H1 (cell line): ENCODE results near the gene IQCK. TPM values are rescaled to one million over a fixed set of nuclear protein-coding genes. Genes with fewer than 3 reads are reported as not detected.

Experiments used
- CTCF ChIA-PET: fragments of 300-600 bp; sonication (Branson Sonifier 250); formaldehyde crosslinking; loops from one replicate; lab custom pipeline; 2021; ENCODE audit not compliant: partially characterized antibody; lab: Charles Lee
- POLR2A ChIA-PET: fragments of 300-600 bp; sonication (Branson Sonifier 250); formaldehyde crosslinking; loops from one replicate; lab custom pipeline; 2021; ENCODE audit warnings: inconsistent platforms; ENCODE audit not compliant: partially characterized antibody; lab: Charles Lee
- DNase-seq, 2 experiments: peaks; one replicate each; pipeline versions ENCODE4 v3.0.0 to v3.0.0-alpha.2; 2010 to 2022; ENCODE audit warnings: low spot score in 2 of 2, low read depth in 1 of 2, mixed read lengths in 1 of 2
- FAIRE-seq: peaks from 2 replicates; lab custom pipeline; 2011; peaks lifted over from hg19 to GRCh38; lab: Jason Lieb, UNC
- H2AFZ ChIP-seq: 2 replicates; pipeline ENCODE4 v1.8.1; 2012; ENCODE audit warnings: low read length, inconsistent platforms
- H2AK5ac ChIP-seq: 2 replicates; pipeline ENCODE4 v1.6.1; 2013; ENCODE audit warnings: low read depth, low read length
- H2BK120ac ChIP-seq: replicated peaks from 2 replicates; pipeline ENCODE3; 2013; ENCODE audit warnings: low read depth, low read length, inconsistent platforms
- H2BK12ac ChIP-seq: 2 replicates; pipeline ENCODE4 v1.6.1; 2013; ENCODE audit warnings: low read depth, low read length
- H2BK15ac ChIP-seq: 2 replicates; pipeline ENCODE4 v1.6.1; 2013; ENCODE audit warnings: low read length
- H2BK20ac ChIP-seq: 2 replicates; pipeline ENCODE4 v1.6.1; 2013; ENCODE audit warnings: low read length
- H2BK5ac ChIP-seq: 2 replicates; pipeline ENCODE4 v1.6.1; 2013; ENCODE audit warnings: low read depth, low read length
- H3K14ac ChIP-seq: 2 replicates; pipeline ENCODE4 v1.6.1; 2013; ENCODE audit warnings: inconsistent platforms; ENCODE audit not compliant: insufficient read length
- H3K18ac ChIP-seq: 2 replicates; pipeline ENCODE4 v1.6.1; 2013; ENCODE audit warnings: low read length; ENCODE audit errors: extremely low read depth
- H3K23ac ChIP-seq: 2 replicates; pipeline ENCODE4 v1.6.1; 2013; ENCODE audit warnings: inconsistent platforms; ENCODE audit not compliant: insufficient read length
- H3K23me2 ChIP-seq: 2 replicates; pipeline ENCODE4 v1.6.1; 2013; ENCODE audit warnings: low read depth, low read length
- H3K27ac ChIP-seq: 2 replicates; pipeline ENCODE4 v1.6.1; 2011; ENCODE audit warnings: low read depth, low read length, inconsistent platforms
- H3K27me3 ChIP-seq, 4 experiments: replicated peaks in 1 of 4; 1 replicate in 1 of 4; 2 replicates in 3 of 4; pipeline versions ENCODE4 v1.6.1 to v1.8.1; 2011 to 2013; ENCODE audit warnings: low read length in 3 of 4, mild to moderate bottlenecking in 3 of 4, inconsistent platforms in 2 of 4, mixed read lengths in 2 of 4, moderate library complexity in 1 of 4; ENCODE audit not compliant: control insufficient read depth in 3 of 4, insufficient read depth in 3 of 4; ENCODE audit errors: extremely low read depth in 1 of 4
- H3K36me3 ChIP-seq, 4 experiments: 2 replicates each; pipeline versions ENCODE4 v1.6.1 to v1.8.1; 2011 to 2013; ENCODE audit warnings: mild to moderate bottlenecking in 4 of 4, low read length in 3 of 4, moderate library complexity in 2 of 4, control low read depth in 1 of 4, inconsistent platforms in 1 of 4; ENCODE audit not compliant: insufficient read depth in 4 of 4, control insufficient read depth in 2 of 4
- H3K4ac ChIP-seq: replicated peaks from 2 replicates; pipeline ENCODE3; 2013; ENCODE audit warnings: low read length, low read depth, mixed read lengths, inconsistent platforms; ENCODE audit not compliant: insufficient read length
- H3K4me1 ChIP-seq, 4 experiments: replicated peaks in 1 of 4; 1 replicate in 1 of 4; 2 replicates in 3 of 4; pipeline versions ENCODE4 v1.6.1 to v1.8.1; 2011 to 2013; ENCODE audit warnings: low read length in 3 of 4, inconsistent platforms in 2 of 4, mixed read lengths in 1 of 4; ENCODE audit not compliant: insufficient read depth in 4 of 4, control insufficient read depth in 3 of 4
- H3K4me2 ChIP-seq, 2 experiments: 2 replicates each; pipeline versions ENCODE4 v1.6.1 to v1.8.1; 2011 to 2013; ENCODE audit warnings: low read depth in 2 of 2, low read length in 2 of 2, control low read depth in 1 of 2, inconsistent platforms in 1 of 2, mild to moderate bottlenecking in 1 of 2; ENCODE audit not compliant: insufficient read depth in 1 of 2
- H3K4me3 ChIP-seq, 4 experiments: fragments of 200-600, 300-600 bp in 1 of 4; sonication (generic), shearing (Covaris generic), sonication (Bioruptor Twin) in 1 of 4; 2 replicates each; pipeline versions ENCODE4 v1.5.1 to v1.8.1; 2011 to 2016; ENCODE audit warnings: low read length in 4 of 4, low read depth in 3 of 4, control low read depth in 2 of 4, inconsistent platforms in 2 of 4, mild to moderate bottlenecking in 2 of 4, mixed read lengths in 1 of 4, moderate library complexity in 1 of 4; ENCODE audit not compliant: insufficient read depth in 2 of 4; ENCODE audit errors: extremely low read depth in 1 of 4
- H3K56ac ChIP-seq: replicated peaks from 2 replicates; pipeline ENCODE3; 2013; ENCODE audit warnings: low read depth, mild to moderate bottlenecking, mixed read lengths, low read length, inconsistent platforms; ENCODE audit not compliant: insufficient read length
- H3K79me1 ChIP-seq: 2 replicates; pipeline ENCODE4 v1.6.1; 2013; ENCODE audit warnings: low read depth, low read length, control low read depth
- H3K79me2 ChIP-seq, 2 experiments: 2 replicates each; pipeline versions ENCODE4 v1.6.1 to v1.8.1; 2012 to 2013; ENCODE audit warnings: low read length in 2 of 2, mild to moderate bottlenecking in 2 of 2, inconsistent platforms in 1 of 2; ENCODE audit not compliant: insufficient read depth in 2 of 2, control insufficient read depth in 1 of 2
- H3K9ac ChIP-seq, 4 experiments: replicated peaks in 1 of 4; 1 replicate in 1 of 4; 2 replicates in 3 of 4; pipeline versions ENCODE4 v1.6.1 to v1.8.1; 2011 to 2013; ENCODE audit warnings: low read depth in 3 of 4, low read length in 3 of 4, control low read depth in 2 of 4, mild to moderate bottlenecking in 2 of 4, moderate library complexity in 2 of 4, inconsistent platforms in 1 of 4; ENCODE audit errors: extremely low read depth in 1 of 4
- H3K9me3 ChIP-seq, 2 experiments: 2 replicates each; pipeline versions ENCODE4 v1.6.1 to v1.8.1; 2012 to 2013; ENCODE audit warnings: mild to moderate bottlenecking in 2 of 2, moderate library complexity in 2 of 2, control low read depth in 1 of 2, inconsistent platforms in 1 of 2, low read depth in 1 of 2, low read length in 1 of 2, mixed read lengths in 1 of 2; ENCODE audit not compliant: insufficient read depth in 2 of 2
- H4K20me1 ChIP-seq, 2 experiments: replicated peaks in 1 of 2; 2 replicates each; pipeline versions ENCODE3 to v1.8.1; 2011 to 2013; ENCODE audit warnings: inconsistent platforms in 2 of 2, low read length in 2 of 2, mild to moderate bottlenecking in 1 of 2; ENCODE audit not compliant: insufficient read depth in 2 of 2, control insufficient read depth in 1 of 2
- H4K5ac ChIP-seq: 2 replicates; pipeline ENCODE4 v1.6.1; 2013; ENCODE audit warnings: low read length, low read depth, mixed read lengths, inconsistent platforms; ENCODE audit not compliant: insufficient read length
- H4K8ac ChIP-seq: 2 replicates; pipeline ENCODE4 v1.8.0; 2013; ENCODE audit warnings: mild to moderate bottlenecking, moderate library complexity, low read length, inconsistent platforms; ENCODE audit not compliant: insufficient read depth; ENCODE audit errors: extremely low read depth
- H4K91ac ChIP-seq: replicated peaks from 2 replicates; pipeline ENCODE3; 2013; ENCODE audit warnings: low read length, mixed read lengths, inconsistent platforms; ENCODE audit not compliant: insufficient read length
- ASH2L ChIP-seq: fragments of 200-600, 300-600 bp; sonication (generic); IDR thresholded peaks from one replicate; pipeline ENCODE4 v1.7.1; 2017; ENCODE audit warnings: low read length
- CBX5 ChIP-seq: fragments of 300-800, 300-1000 bp; sonication (generic); IDR thresholded peaks from 2 replicates; pipeline ENCODE4 v1.7.1; 2016; ENCODE audit warnings: antibody characterized with exemption, low read length, low read depth
- CHD1 ChIP-seq: IDR thresholded peaks from 2 replicates; pipeline ENCODE4 v1.6.1; 2012; ENCODE audit warnings: low read depth, low read length, improper control_type of control experiment
- CTBP2 ChIP-seq: IDR thresholded peaks from 2 replicates; pipeline ENCODE4 v1.7.0; 2011; ENCODE audit warnings: borderline replicate concordance, mild to moderate bottlenecking, moderate library complexity, mixed read lengths, low read length; ENCODE audit not compliant: insufficient read depth, insufficient read length
- MAFK ChIP-seq: IDR thresholded peaks from 2 replicates; pipeline ENCODE4 v1.6.1; 2012; ENCODE audit warnings: low read depth, mild to moderate bottlenecking, improper control_type of control experiment, low read length
- RFX5 ChIP-seq: IDR thresholded peaks from 2 replicates; pipeline ENCODE4 v1.6.1; 2011; ENCODE audit warnings: low read depth, low read length, improper control_type of control experiment, borderline replicate concordance
- SIX5 ChIP-seq: IDR thresholded peaks from 2 replicates; pipeline ENCODE4 v1.6.1; 2011; ENCODE audit warnings: mild to moderate bottlenecking, low read depth, low read length
- ZNF274 ChIP-seq: IDR thresholded peaks from 2 replicates; pipeline ENCODE4 v1.7.0; 2012; ENCODE audit warnings: low read length, borderline replicate concordance; ENCODE audit errors: extremely low read depth
- WGBS, 2 experiments: shearing (Covaris generic) in 1 of 2; methylation state at CpG; one replicate each; pipeline versions ENCODE4 v1.1.6 to v1.1.7; 2013 to 2015; ENCODE audit warnings: low lambda C conversion rate in 2 of 2, mixed read lengths in 2 of 2, inconsistent platforms in 1 of 2, low coverage in 1 of 2, missing lambda C conversion rate in 1 of 2; ENCODE audit not compliant: insufficient replicate concordance in 2 of 2, insufficient coverage in 1 of 2, insufficient read length in 1 of 2; ENCODE audit errors: extremely low coverage in 1 of 2, missing lambda C conversion rate in 1 of 2; 5-methylcytosine and 5-hydroxymethylcytosine counted together
- polyA plus RNA-seq, 7 experiments: library from polyadenylated mRNA; depleted of rRNA in 3 of 7; stranded (reverse) in 5 of 7; unstranded in 2 of 7; fragments of >200 nt in 5 of 7; fragments of 200-250 nt in 2 of 7; gene quantifications; 1 replicate in 5 of 7; 2 replicates in 1 of 7; 4 replicates in 1 of 7; pipeline versions ENCODE4 v1.2.1 to v1.2.3, GENCODE V29; 2011 to 2013; ENCODE audit warnings: missing spikeins in 2 of 7, mixed read lengths in 2 of 7
- total RNA-seq: library from RNA; stranded (reverse); fragmentation: NEBNext Ultra II Directional; extraction: Animal tissue kit (Norgen Biotek cat#: 25700); gene quantifications from 2 replicates; pipeline ENCODE4 v1.2.1, GENCODE V29; 2021
- TF ChIP-seq, protein P1 (sequence below), 3 experiments: IDR thresholded peaks; 1 replicate in 2 of 3; 2 replicates in 1 of 3; pipeline versions ENCODE4 v1.5.1 to v1.6.1; 2011; ENCODE audit warnings: low read length in 3 of 3, mild to moderate bottlenecking in 3 of 3, inconsistent platforms in 2 of 3, low read depth in 1 of 3, moderate library complexity in 1 of 3; ENCODE audit not compliant: insufficient read depth in 1 of 3; ENCODE audit errors: control extremely low read depth in 1 of 3

Gene IQCK
- total and polyA plus RNA-seq, 2 of the 8 experiments (the other 6 are each of a cell fraction or from before 2014, with no cell fraction given) = 6.2 to 9.3 TPM

DNA sequence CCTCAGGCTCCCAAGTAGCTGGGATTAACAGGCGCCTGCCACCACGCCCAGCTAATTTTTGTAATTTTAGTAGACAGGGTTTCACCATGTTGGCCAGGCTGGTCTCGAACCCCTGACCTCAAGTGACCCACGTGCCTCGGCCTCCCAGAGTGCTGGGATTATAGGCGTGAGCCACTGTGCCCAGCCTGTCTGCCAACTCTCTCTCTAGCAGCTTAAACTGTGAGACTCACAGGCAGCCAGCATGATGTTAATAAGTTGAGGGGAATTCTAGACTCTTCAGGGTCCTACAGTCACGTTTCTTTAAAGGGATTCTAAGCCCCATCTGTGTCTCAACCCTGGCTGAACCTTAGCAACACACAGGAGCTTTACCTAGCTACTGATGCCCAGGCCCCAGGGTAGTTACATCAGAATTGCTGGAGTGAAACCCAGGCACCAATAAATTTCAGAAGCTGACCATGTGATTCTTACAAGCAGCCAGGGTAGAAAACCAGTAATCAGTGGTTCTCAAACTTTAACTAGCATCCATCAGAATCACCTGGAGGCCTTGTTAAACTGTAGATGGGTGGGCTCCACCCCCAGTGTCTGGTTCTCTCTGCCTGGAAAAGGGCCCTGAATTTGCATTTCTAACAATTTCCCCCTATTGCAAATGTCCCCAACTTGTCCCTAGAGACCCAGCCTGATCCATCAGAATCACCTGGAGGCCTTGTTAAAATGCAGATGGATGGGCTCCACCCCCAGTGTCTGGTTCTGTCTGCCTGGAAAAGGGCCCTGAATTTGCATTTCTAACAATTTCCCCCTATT lies 135.9 kb downstream of the IQCK start:
- Histone ChIP-seq H2BK5ac (no peak overlapping the region; the same call in 1 of the 2 replicates), H4K91ac (no peak overlapping the region), H4K5ac (no peak overlapping the region), H3K23ac (no peak overlapping the region), H3K9me3 (no peaks in the 10 kb centered on the region), H2BK120ac (no peak overlapping the region), H3K4me1 (peaks cover 7 to 37% (median 29%) of the 10 kb centered on the region in 4 experiments), H3K56ac (no peak overlapping the region), H2BK12ac (0 out of 2 replicates have a peak overlapping the region, but pooled peaks have one; percentile 19), H3K4me3 (no peak overlapping the region), H3K14ac (no peak overlapping the region), H3K36me3 (peaks cover 5 to 30% (median 7%) of the 10 kb centered on the region in 4 experiments; a peak in 6 of 8 replicates), H3K4me2 (peak overlapping the region; percentile 5 to 28; a peak in 1 of 4 replicates), H3K18ac (peak overlapping the region; percentile 95; the same call in 1 of the 2 replicates), H3K23me2 (no peaks in the 10 kb centered on the region), H3K79me2 (peaks cover 0 to 3% of the 10 kb centered on the region in 2 experiments; a peak in 1 of 4 replicates), H3K27ac (no peak overlapping the region), H3K27me3 (no peaks in the 10 kb centered on the region), H2BK20ac (no peak overlapping the region; the same call in 1 of the 2 replicates), H2BK15ac (no peak overlapping the region), H3K79me1 (no peaks in the 10 kb centered on the region; the same call in 1 of the 2 replicates), H4K20me1 (no peaks in the 10 kb centered on the region), H2AFZ (no peak overlapping the region), H3K9ac (no peak overlapping the region), H2AK5ac (no peak overlapping the region), H4K8ac (no peak overlapping the region), H3K4ac (no peak overlapping the region)
- FAIRE-seq (no peak), DNase-seq (no peak)
- TF ChIP-seq SIX5 = no peak
- no peak for TF ChIP-seq CTBP2
- TF ChIP-seq CHD1 = no peak
- TF ChIP-seq, protein P1, sequence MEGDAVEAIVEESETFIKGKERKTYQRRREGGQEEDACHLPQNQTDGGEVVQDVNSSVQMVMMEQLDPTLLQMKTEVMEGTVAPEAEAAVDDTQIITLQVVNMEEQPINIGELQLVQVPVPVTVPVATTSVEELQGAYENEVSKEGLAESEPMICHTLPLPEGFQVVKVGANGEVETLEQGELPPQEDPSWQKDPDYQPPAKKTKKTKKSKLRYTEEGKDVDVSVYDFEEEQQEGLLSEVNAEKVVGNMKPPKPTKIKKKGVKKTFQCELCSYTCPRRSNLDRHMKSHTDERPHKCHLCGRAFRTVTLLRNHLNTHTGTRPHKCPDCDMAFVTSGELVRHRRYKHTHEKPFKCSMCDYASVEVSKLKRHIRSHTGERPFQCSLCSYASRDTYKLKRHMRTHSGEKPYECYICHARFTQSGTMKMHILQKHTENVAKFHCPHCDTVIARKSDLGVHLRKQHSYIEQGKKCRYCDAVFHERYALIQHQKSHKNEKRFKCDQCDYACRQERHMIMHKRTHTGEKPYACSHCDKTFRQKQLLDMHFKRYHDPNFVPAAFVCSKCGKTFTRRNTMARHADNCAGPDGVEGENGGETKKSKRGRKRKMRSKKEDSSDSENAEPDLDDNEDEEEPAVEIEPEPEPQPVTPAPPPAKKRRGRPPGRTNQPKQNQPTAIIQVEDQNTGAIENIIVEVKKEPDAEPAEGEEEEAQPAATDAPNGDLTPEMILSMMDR (IDR thresholded peaks at IDR 0.05; ENCODE audit: control extremely low read depth in 1 of 3, insufficient read depth in 1 of 3, low read depth in 1 of 3, low read length in 3 of 3) = no peak
- no peak for TF ChIP-seq RFX5
- no peak for TF ChIP-seq MAFK
- no peak for TF ChIP-seq ZNF274
- no peak for TF ChIP-seq ASH2L
- no peak for TF ChIP-seq CBX5
- ChIA-PET POLR2A (interaction anchor here (0.6 to 7.5 kb wide), 12 partner anchors 9 to 153 kb away, joined by 3 to 42 read pairs (median 4); partner anchors contain the start of gene GPRC5B), CTCF (interaction anchor here (0.9 to 1.6 kb wide), 5 partner anchors 9 to 239 kb away, joined by 3 to 8 read pairs (median 4); no protein-coding TSS in a partner anchor)
- 62% methylated on average over 7 of the region's 7 CpGs; no CpG with 5 or more reads in 1 of the 2 experiments for WGBS, 2 experiments
